Daoy (cell line): ENCODE data around the gene NDC1. TPM values are rescaled to one million over a fixed set of nuclear protein-coding genes. Genes with fewer than 3 reads are reported as not detected.
"Not testable (repeated sequence)": the region's sequence is repeated elsewhere in the genome, so short reads cannot be mapped to it uniquely, and the experiment has no call there.

Source experiments
- DNase-seq: peaks from one replicate; pipeline ENCODE4 v3.0.0-alpha.2; 2015; ENCODE audit warnings: low read depth
- total RNA-seq: library from RNA; depleted of rRNA; stranded (reverse); fragments of >200 nt; shearing (Covaris generic); gene quantifications from 2 replicates; pipeline ENCODE4 v1.2.3, GENCODE V29; 2014

Gene NDC1
- total RNA-seq, 1 experiment from 2014 or later, result 89.1 TPM

- DNase-seq, result peak; percentile 25
These were observed 72.4 kb downstream of the NDC1 start for GRCh38 chr1:53765657-53766056.

GRCh38 chr1:53763911-53764310 is 74.2 kb downstream of the NDC1 start:
- DNase-seq, result no peak

- no peak for DNase-seq
These were observed 74.6 kb downstream of the NDC1 start for GRCh38 chr1:53763461-53763860.

GRCh38 chr1:53760497-53760896 is 77.6 kb downstream of the NDC1 start:
- DNase-seq, result not testable (repeated sequence)

- no peak for DNase-seq
These were observed 82.2 kb downstream of the NDC1 start for GRCh38 chr1:53755874-53756273.

- DNase-seq, result peak; percentile 63
These were observed 83.4 kb downstream of the NDC1 start for GRCh38 chr1:53754484-53755312.

GRCh38 chr1:53752281-53752680 is 85.8 kb downstream of the NDC1 start:
- no peak for DNase-seq

- no peak for DNase-seq
These were observed 90.3 kb downstream of the NDC1 start for GRCh38 chr1:53747841-53748240.

GRCh38 chr1:53740621-53741105 is 97.4 kb downstream of the NDC1 start:
- peak; percentile 79 for DNase-seq

GRCh38 chr1:53739109-53739681 is 98.9 kb downstream of the NDC1 start, which contains the start of gene GLIS1:
Gene GLIS1 (minus strand): TSS chr1:53739164. CDS start chr1:53738064, 1,100 bp downstream.
- DNase-seq, result peak; percentile 96

- DNase-seq, result peak; percentile 43
These were observed 99.6 kb downstream of the NDC1 start for GRCh38 chr1:53738205-53739108.

- DNase-seq, result peak; percentile 68
These were observed 100.4 kb downstream of the NDC1 start for GRCh38 chr1:53737648-53738204.

GRCh38 chr1:53736290-53736689 is 101.8 kb downstream of the NDC1 start:
- peak; percentile 85 for DNase-seq

- peak; percentile 35 for DNase-seq
These were observed 102.4 kb downstream of the NDC1 start for GRCh38 chr1:53735681-53736080.

- peak; percentile 35 for DNase-seq
These were observed 102.8 kb downstream of the NDC1 start for GRCh38 chr1:53735261-53735660.

- peak; percentile 91 for DNase-seq
These were observed 103.4 kb downstream of the NDC1 start for GRCh38 chr1:53734650-53735211.

GRCh38 chr1:53733975-53734649 is 104.0 kb downstream of the NDC1 start:
- DNase-seq, result peak; percentile 87

GRCh38 chr1:53733447-53733931 is 104.6 kb downstream of the NDC1 start:
- DNase-seq, result no peak

- DNase-seq, result peak; percentile 87
These were observed 105.2 kb downstream of the NDC1 start for GRCh38 chr1:53732912-53733317.

- peak; percentile 14 for DNase-seq
These were observed 105.7 kb downstream of the NDC1 start for GRCh38 chr1:53732409-53732808.
